Activated naive CD8-positive, alpha-beta T cell treated with anti-CD3 and anti-CD28 coated beads, Interleukin-2, amount 10 ng/mL, durations not matched to agents 7 days and 5 days (primary cell): ENCODE measurements around the gene TIMMDC1. TPM values are rescaled to one million over a fixed set of nuclear protein-coding genes. Genes with fewer than 3 reads are reported as not detected.

ENCODE experiments used
- ATAC-seq: fragments of 150-1000 bp; cut with Tn5 transposase; one replicate; pipeline ENCODE4 v1.10.0; 2021; ENCODE audit warnings: low read depth, moderate library complexity
- POLR2A ChIA-PET: fragments of 350-600 bp; sonication (Branson Sonifier 250); formaldehyde crosslinking; loops from one replicate; lab custom pipeline; 2021; ENCODE audit warnings: antibody characterized with exemption; lab: Charles Lee
- DNase-seq: peaks from one replicate; pipeline ENCODE4 v3.0.0; 2021
- H3K27ac Mint-ChIP-seq: one replicate; pipeline ENCODE4 v1.8.0; 2022; ENCODE audit warnings: mild to moderate bottlenecking, mixed read lengths
- H3K27me3 Mint-ChIP-seq: one replicate; pipeline ENCODE4 v1.8.0; 2022; ENCODE audit warnings: mild to moderate bottlenecking, moderate library complexity, mixed read lengths
- H3K36me3 Mint-ChIP-seq: one replicate; pipeline ENCODE4 v1.8.0; 2021; ENCODE audit warnings: mild to moderate bottlenecking, mixed read lengths
- H3K4me1 Mint-ChIP-seq: one replicate; pipeline ENCODE4 v1.8.0; 2021; ENCODE audit warnings: mixed read lengths
- H3K4me3 Mint-ChIP-seq: one replicate; pipeline ENCODE4 v1.8.0; 2022; ENCODE audit warnings: mild to moderate bottlenecking, moderate library complexity, mixed read lengths
- H3K9me3 Mint-ChIP-seq: one replicate; pipeline ENCODE4 v1.8.0; 2021; ENCODE audit warnings: mixed read lengths
- total RNA-seq, 2 experiments: library from RNA; stranded (reverse); gene quantifications; one replicate each; pipeline ENCODE4 v1.2.3, GENCODE V29; 2021

TIMMDC1 gene
- total RNA-seq, 2 experiments from 2014 or later: 72.9 to 76.0 TPM

- peaks cover 7% of the 10 kb centered on the region for H3K4me1 Mint-ChIP-seq
- POLR2A ChIA-PET: no interaction called here
- H3K9me3 Mint-ChIP-seq: peaks cover 7% of the 10 kb centered on the region
- peaks cover 59% of the 10 kb centered on the region for H3K36me3 Mint-ChIP-seq
- no peak overlapping the region for H3K4me3 Mint-ChIP-seq
- no peak overlapping the region for H3K27ac Mint-ChIP-seq
- no peaks in the 10 kb centered on the region for H3K27me3 Mint-ChIP-seq
- DNase-seq (no peak), ATAC-seq (no peak)
Observed at GRCh38 chr3:119524931-119525662, 26.8 kb downstream of the TIMMDC1 start.

DNA sequence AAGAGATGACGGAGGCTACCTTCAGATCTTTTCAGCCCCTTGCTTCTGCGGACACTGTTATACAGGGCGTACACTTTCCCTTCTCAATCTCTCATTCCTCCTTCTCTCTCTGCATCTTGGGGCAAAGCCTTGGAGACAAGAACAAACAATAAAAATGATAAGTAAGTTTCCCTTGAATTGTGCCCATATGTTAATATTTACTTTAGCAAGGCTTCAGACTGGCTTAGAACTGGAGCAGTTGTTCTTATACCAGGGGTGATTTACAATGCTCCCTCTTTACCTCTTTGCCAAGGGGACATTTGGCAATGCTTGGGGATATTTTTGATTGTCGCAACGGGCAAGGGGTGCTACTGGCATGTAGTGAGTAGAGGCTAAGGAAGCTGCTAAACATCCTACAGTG is 29.4 kb downstream of the TIMMDC1 start:
- Mint-ChIP-seq H3K4me3 (no peak overlapping the region), H3K9me3 (no peaks in the 10 kb centered on the region), H3K27me3 (no peaks in the 10 kb centered on the region), H3K27ac (no peak overlapping the region), H3K36me3 (peaks cover 54% of the 10 kb centered on the region), H3K4me1 (peaks cover 7% of the 10 kb centered on the region)
- ATAC-seq: no peak
- DNase-seq: no peak
- POLR2A ChIA-PET: no interaction called here

DNA sequence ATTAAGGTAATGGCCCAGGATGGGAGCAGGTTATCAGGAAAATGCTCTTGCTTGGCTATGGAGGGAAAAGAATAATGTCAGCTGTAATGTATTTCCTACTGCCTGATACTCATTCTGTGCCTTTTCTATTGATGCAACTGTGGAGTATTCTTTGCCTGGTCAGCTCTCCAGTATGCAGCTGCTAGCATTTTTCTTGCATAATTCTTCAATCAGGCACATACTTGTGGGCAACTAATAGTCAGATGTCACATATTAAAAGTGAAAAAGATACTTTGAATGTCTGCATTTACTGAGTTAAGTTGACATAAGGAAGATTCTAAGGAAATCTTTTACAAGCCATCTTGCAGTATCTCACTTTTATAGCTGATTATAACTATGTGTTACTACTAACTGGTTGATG is 31.5 kb downstream of the TIMMDC1 start:
- no peaks in the 10 kb centered on the region for H3K9me3 Mint-ChIP-seq
- no peak overlapping the region for H3K4me3 Mint-ChIP-seq
- peaks cover 50% of the 10 kb centered on the region for H3K36me3 Mint-ChIP-seq
- POLR2A ChIA-PET: no interaction called here
- no peaks in the 10 kb centered on the region for H3K27me3 Mint-ChIP-seq
- no peak for ATAC-seq
- H3K27ac Mint-ChIP-seq: no peak overlapping the region
- DNase-seq: no peak
- H3K4me1 Mint-ChIP-seq: no peaks in the 10 kb centered on the region

DNA sequence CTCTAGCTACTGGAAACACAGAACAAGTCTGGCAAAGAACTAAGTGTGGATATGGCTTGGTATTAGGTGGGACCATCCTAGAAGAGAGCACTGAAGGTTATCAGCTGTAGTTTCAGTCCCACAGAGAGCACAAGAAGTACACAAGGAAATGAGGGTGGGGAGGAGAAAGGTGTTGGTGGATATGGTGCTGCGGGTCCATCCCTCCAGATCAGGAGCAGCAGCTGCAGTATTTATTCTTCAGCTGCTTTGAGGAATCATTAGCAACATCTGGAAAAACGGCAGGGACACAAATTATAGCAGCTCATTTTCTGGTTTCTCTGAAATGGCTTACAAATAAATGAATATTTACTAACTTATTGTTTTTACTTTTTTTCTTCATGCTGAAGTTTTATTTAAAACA is 32.1 kb downstream of the TIMMDC1 start:
- Mint-ChIP-seq H3K4me1 (no peaks in the 10 kb centered on the region), H3K27ac (no peak overlapping the region), H3K36me3 (peaks cover 50% of the 10 kb centered on the region), H3K9me3 (no peaks in the 10 kb centered on the region), H3K27me3 (no peaks in the 10 kb centered on the region), H3K4me3 (no peak overlapping the region)
- POLR2A ChIA-PET: no interaction called here
- no peak for DNase-seq
- ATAC-seq: no peak

- H3K36me3 Mint-ChIP-seq: peaks cover 47% of the 10 kb centered on the region
- H3K4me3 Mint-ChIP-seq: no peak overlapping the region
- ATAC-seq (no peak), DNase-seq (no peak)
- H3K27ac Mint-ChIP-seq: no peak overlapping the region
- no peaks in the 10 kb centered on the region for H3K27me3 Mint-ChIP-seq
- no peaks in the 10 kb centered on the region for H3K9me3 Mint-ChIP-seq
- no peaks in the 10 kb centered on the region for H3K4me1 Mint-ChIP-seq
- POLR2A ChIA-PET: no interaction called here
Observed at GRCh38 chr3:119531151-119531550, 32.8 kb downstream of the TIMMDC1 start.

GRCh38 chr3:119534296-119534695 is 35.9 kb downstream of the TIMMDC1 start:
- H3K27me3 Mint-ChIP-seq: no peaks in the 10 kb centered on the region
- no peaks in the 10 kb centered on the region for H3K9me3 Mint-ChIP-seq
- H3K36me3 Mint-ChIP-seq: peaks cover 42% of the 10 kb centered on the region
- no peak overlapping the region for H3K4me3 Mint-ChIP-seq
- no peak for DNase-seq
- no peaks in the 10 kb centered on the region for H3K4me1 Mint-ChIP-seq
- POLR2A ChIA-PET: interaction anchor here (0.7 kb wide), 1 partner anchor 139 kb away, joined by 3 read pairs; no protein-coding TSS in a partner anchor
- H3K27ac Mint-ChIP-seq: no peak overlapping the region
- ATAC-seq: no peak

GRCh38 chr3:119536757-119537156 is 38.4 kb downstream of the TIMMDC1 start:
- ATAC-seq: no peak
- Mint-ChIP-seq H3K4me3 (no peak overlapping the region), H3K27ac (no peak overlapping the region), H3K27me3 (no peaks in the 10 kb centered on the region), H3K36me3 (peaks cover 45% of the 10 kb centered on the region), H3K9me3 (no peaks in the 10 kb centered on the region), H3K4me1 (peaks cover 2% of the 10 kb centered on the region)
- POLR2A ChIA-PET: no interaction called here
- no peak for DNase-seq

DNA sequence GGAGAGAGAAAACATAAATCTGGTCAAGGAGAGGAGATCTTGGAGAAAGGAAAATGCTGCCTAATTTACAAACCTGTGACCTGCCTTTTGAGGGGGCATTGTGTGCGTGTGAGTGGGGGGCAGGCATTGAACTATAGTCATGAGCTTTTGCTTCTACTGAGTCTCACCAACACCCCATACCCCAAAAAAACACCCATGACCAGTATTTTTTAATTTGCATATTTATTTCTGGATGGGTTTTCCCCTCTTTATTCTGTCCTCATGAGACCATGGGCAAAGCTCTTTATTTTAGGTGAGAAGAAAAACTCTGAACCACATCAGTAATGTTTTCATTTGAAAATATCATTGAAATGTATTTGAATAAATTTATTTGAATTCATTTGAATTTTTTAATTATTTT is 40.4 kb downstream of the TIMMDC1 start:
- ATAC-seq (no peak), DNase-seq (no peak)
- Mint-ChIP-seq H3K27ac (no peak overlapping the region), H3K4me3 (no peak overlapping the region), H3K27me3 (no peaks in the 10 kb centered on the region), H3K9me3 (no peaks in the 10 kb centered on the region), H3K4me1 (peaks cover 5% of the 10 kb centered on the region), H3K36me3 (peaks cover 49% of the 10 kb centered on the region)
- POLR2A ChIA-PET: no interaction called here

- no peak overlapping the region for H3K27ac Mint-ChIP-seq
- ATAC-seq (no peak), DNase-seq (no peak)
- H3K4me1 Mint-ChIP-seq: peaks cover 10% of the 10 kb centered on the region
- H3K9me3 Mint-ChIP-seq: no peaks in the 10 kb centered on the region
- peaks cover 71% of the 10 kb centered on the region for H3K36me3 Mint-ChIP-seq
- POLR2A ChIA-PET: no interaction called here
- no peak overlapping the region for H3K4me3 Mint-ChIP-seq
- no peaks in the 10 kb centered on the region for H3K27me3 Mint-ChIP-seq
Observed at GRCh38 chr3:119541547-119541946, 43.2 kb downstream of the TIMMDC1 start.

DNA sequence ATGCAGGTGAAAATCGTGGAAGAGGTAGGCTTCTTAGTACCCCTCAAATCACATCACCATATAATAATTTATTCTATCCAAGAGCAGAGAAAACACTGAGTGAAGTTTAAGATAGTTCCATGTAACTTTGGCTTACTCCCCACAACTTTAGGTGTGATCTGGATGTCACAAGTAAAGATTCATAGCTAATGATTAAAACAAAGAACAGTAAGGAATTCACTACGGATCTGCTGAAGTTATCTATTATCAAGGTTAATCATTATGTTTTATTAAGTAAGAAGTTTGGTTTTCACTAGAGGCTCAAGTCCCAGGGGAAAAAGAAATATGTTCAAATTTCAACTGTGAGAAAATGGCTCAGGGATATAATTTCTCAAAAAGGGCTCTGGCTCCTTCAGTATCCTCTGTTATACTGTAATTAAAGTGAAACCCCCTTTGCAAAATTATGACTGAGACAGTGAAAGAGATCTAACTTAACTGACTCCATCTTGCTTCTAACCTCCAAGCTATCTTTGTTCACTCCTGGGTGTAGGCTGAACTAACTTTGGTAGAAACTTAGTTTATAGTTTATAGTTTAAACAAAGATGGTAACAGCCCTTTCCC is 43.9 kb downstream of the TIMMDC1 start:
- Mint-ChIP-seq H3K27ac (no peak overlapping the region), H3K4me3 (no peak overlapping the region), H3K4me1 (peaks cover 10% of the 10 kb centered on the region), H3K27me3 (no peaks in the 10 kb centered on the region), H3K9me3 (no peaks in the 10 kb centered on the region), H3K36me3 (peaks cover 69% of the 10 kb centered on the region)
- ATAC-seq (no peak), DNase-seq (no peak)
- POLR2A ChIA-PET: interaction anchor here (0.6 kb wide), 1 partner anchor 251 kb away, joined by 3 read pairs; no protein-coding TSS in a partner anchor

- H3K4me3 Mint-ChIP-seq: no peak overlapping the region
- POLR2A ChIA-PET: interaction anchor here (0.7 kb wide), 1 partner anchor 15 kb away, joined by 5 read pairs; no protein-coding TSS in a partner anchor
- H3K4me1 Mint-ChIP-seq: peaks cover 12% of the 10 kb centered on the region
- no peak overlapping the region for H3K27ac Mint-ChIP-seq
- DNase-seq: no peak
- H3K36me3 Mint-ChIP-seq: peaks cover 74% of the 10 kb centered on the region
- no peaks in the 10 kb centered on the region for H3K9me3 Mint-ChIP-seq
- no peak for ATAC-seq
- no peaks in the 10 kb centered on the region for H3K27me3 Mint-ChIP-seq
Observed at GRCh38 chr3:119543147-119543546, 44.8 kb downstream of the TIMMDC1 start.

DNA sequence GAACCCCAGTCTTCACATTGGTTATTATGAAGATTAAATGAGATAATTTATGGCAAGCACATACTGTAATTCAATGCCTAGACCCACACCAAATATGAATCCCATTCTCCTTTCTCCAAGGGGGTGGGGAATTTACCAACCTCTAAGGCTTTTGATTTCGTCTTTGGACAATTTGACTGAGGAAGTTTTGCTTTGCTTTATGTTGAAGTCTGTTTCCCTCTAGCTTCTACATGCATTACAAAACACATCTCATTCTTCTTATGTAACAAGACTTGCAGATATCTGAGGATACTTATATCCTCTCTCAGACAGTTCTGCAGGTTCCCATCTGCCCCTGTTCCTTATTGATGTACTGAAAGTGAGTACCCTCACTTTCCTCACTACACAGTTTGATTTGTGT is 48.9 kb downstream of the TIMMDC1 start:
- peaks cover 75% of the 10 kb centered on the region for H3K36me3 Mint-ChIP-seq
- no peak overlapping the region for H3K4me3 Mint-ChIP-seq

GRCh38 chr3:119548341-119548740 is 50.0 kb downstream of the TIMMDC1 start:
- ATAC-seq: no peak
- H3K9me3 Mint-ChIP-seq: no peaks in the 10 kb centered on the region
- H3K36me3 Mint-ChIP-seq: peaks cover 68% of the 10 kb centered on the region

More for the DNA sequence above, 48.9 kb downstream of the TIMMDC1 start:
- Mint-ChIP-seq H3K27ac (no peak overlapping the region), H3K9me3 (no peaks in the 10 kb centered on the region), H3K27me3 (no peaks in the 10 kb centered on the region), H3K4me1 (peaks cover 16% of the 10 kb centered on the region)
- no peak for ATAC-seq
- POLR2A ChIA-PET: no interaction called here
- DNase-seq: no peak

More at GRCh38 chr3:119548341-119548740, 50.0 kb downstream of the TIMMDC1 start:
- POLR2A ChIA-PET: no interaction called here
- Mint-ChIP-seq H3K27me3 (no peaks in the 10 kb centered on the region), H3K4me3 (no peak overlapping the region), H3K27ac (no peak overlapping the region), H3K4me1 (peaks cover 14% of the 10 kb centered on the region)
- DNase-seq: no peak
